GM19193 (cell line): ENCODE results near the gene ST3GAL6.

Experiments
- POLR2A ChIP-seq: IDR thresholded peaks from 4 replicates; pipeline ENCODE4 v1.6.1; 2011; ENCODE audit not compliant: insufficient read depth, insufficient read length; ENCODE audit errors: extremely low read depth

ST3GAL6 gene, protein sequence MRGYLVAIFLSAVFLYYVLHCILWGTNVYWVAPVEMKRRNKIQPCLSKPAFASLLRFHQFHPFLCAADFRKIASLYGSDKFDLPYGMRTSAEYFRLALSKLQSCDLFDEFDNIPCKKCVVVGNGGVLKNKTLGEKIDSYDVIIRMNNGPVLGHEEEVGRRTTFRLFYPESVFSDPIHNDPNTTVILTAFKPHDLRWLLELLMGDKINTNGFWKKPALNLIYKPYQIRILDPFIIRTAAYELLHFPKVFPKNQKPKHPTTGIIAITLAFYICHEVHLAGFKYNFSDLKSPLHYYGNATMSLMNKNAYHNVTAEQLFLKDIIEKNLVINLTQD

DNA sequence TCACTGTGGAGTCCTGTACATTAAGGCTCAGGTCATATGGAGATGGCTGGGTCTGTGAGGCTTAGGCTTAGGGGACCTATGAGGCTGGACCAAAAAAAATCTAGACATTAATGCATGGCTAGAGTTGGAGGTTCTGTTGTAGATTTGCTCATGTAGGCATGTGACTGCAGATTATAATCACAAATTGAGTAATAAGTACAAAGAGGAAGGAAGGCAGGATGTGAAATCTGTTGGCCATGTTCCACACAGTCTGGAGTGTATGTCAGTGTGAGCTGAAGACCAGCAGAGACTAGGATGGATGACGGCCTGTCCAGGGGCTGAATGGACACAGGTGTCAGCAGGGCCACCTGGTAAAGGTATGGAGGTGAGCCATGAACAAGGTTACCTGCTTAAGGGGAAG lies at the start of gene ST3GAL6:
ST3GAL6 (plus strand) TSS at position 265 of the 400 bp plus-strand sequence. CDS start 5,101 bp downstream, outside the sequence.
- no peak for TF ChIP-seq POLR2A

DNA sequence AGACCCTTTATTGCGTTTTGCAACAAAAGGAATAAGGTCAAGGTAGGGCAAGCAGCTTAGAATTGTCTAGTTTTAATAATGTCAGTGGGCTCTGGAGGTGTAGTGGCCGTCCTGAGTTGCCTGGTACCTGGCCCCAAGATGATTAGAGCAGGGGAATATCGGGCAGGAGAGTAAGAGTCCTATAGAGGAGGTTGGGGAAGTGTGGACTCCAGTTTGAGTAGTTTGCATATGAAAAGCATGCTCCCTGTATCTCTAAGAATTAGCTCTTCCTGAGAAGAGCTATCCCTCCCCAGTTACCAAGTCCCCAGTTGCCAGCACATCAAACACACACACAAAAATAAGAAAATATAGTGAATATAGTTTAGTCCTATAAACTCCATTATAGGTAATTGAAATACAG lies 49.2 kb upstream of the ST3GAL6 start:
- no peak for TF ChIP-seq POLR2A

GRCh38 chr3:98717584-98717983 lies 45.6 kb upstream of the ST3GAL6 start:
- TF ChIP-seq POLR2A, result no peak

DNA sequence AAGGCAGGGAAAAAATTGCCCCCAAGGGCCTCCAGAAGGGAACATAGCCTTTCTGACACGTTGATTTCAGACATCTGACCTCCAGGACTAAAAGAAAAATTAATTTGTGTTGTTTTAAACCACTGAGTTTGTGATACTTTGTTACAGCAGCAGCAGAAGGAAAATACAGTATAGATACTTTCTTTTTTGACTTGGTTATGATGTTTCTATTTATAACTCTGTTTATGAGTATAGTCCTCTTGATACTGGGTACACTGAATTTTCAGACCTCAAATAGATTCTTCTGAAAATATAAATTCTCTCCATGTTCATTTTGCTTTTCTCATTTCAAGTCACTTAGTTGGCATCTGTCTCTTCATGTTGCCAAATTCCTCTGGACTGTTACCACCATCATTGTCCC lies 44.4 kb upstream of the ST3GAL6 start:
- no peak for TF ChIP-seq POLR2A

DNA sequence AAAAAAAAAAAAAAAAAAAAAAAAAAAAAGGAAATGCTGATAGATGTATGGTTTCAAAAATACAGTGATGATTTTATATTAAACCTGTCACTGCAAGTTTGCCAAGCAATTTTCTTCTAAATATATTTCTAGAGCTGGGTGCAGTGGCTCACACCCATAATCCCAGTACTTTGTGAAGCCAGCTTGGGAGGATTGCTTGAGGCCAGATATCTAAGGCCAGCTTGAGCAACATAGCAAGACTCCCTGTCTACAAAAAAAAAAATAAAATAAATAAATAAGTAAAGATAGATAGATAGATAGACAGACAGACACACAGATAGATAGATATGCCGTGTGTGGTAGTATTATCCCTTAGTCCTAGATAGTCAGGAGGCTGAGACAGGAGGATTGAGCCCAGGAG lies 41.4 kb upstream of the ST3GAL6 start:
- TF ChIP-seq POLR2A, result no peak

DNA sequence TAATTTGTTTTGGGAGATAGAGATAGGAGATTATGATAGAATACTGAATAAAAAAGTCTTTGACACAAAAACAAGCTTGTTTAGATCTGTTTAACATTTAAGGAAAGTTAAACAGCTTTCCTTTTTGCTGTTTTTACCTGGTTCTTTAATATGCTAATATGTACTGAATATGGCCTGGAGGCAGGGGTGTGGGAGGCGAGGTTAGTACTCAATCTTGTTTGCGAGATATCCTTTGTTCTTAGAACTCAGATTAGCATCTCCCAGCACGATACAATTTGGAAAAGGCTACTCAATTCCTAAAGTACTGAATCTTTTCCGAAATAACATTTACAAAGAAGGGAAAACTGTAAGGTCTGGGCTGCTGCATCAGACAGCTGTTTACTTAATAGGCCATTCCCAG lies 40.8 kb upstream of the ST3GAL6 start:
- TF ChIP-seq POLR2A, result no peak

- no peak for TF ChIP-seq POLR2A
Measured at GRCh38 chr3:98725352-98725751, 37.8 kb upstream of the ST3GAL6 start.

DNA sequence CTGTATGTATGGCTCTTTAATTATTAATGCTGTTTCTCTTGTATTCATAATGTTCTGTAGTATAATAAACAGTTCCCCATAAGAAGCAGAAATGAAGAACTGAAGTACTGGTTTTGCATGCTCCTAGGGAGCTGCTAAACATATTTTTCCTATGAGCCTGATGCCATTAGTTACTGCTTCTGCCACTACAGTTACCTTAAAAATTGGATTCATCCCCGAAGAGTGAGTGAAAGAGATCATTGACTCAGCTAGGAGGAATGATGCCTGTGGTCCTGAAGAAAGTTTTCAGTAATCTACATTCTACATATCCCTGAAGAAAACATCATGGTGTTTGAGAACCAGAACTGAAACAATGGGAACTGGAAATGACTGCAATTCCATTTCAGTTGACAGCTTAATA lies 37.1 kb upstream of the ST3GAL6 start:
- TF ChIP-seq POLR2A, result no peak

DNA sequence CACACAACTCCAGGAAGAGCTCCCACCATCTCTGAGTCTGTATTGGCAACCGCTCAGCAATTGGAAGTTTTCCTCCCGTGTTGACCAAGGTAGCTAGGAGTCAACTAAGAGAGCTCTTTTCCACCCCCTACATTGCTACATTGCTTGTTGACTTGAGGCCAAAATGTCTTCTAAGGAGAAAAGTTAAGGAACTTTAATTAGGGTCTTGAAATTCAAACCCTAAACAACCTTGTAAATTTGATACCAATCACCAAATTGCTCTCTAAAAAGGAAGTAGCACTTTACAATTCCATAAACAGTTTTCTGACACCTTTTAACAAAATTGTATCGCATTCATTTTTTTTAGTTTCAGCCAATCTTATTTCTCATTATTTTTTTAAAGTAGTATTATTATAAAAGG lies 35.5 kb upstream of the ST3GAL6 start:
- TF ChIP-seq POLR2A, result no peak

GRCh38 chr3:98728672-98729071 lies 34.5 kb upstream of the ST3GAL6 start:
- TF ChIP-seq POLR2A, result no peak

GRCh38 chr3:98730338-98730737 lies 32.8 kb upstream of the ST3GAL6 start:
- TF ChIP-seq POLR2A, result no peak

DNA sequence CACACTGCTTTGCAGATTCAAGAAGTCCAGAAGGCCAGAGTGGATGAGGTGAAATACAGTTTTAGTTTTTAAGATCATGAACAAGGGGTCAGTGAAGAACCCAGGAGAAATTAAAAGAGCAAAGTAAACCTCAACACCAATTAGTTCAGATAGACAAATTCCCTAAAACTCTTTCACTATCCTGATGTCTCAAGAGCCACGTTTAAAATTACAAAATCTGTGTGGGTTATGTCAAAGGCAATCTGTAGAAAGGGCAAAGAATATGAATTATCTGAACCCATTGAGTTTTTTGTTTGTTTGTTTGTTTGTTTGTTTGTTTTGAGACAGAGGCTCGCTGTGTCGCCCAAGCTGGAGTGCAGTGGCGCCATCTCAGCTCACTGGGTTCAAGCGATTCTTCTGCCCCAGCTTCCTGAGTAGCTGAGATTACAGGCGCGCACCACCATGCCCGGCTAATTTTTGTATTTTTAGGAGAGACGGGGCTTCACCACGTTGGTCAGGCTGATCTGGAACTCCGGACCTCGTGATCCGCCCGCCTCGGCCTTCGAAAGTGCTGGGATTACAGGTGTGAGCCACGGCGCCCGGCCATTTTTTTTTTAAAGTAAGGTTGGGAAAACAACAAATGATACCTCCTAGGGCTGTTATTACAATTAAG lies 32.1 kb upstream of the ST3GAL6 start:
- TF ChIP-seq POLR2A, result no peak

- no peak for TF ChIP-seq POLR2A
Measured at GRCh38 chr3:98731720-98732285, 31.3 kb upstream of the ST3GAL6 start.

- TF ChIP-seq POLR2A, result no peak
Measured at GRCh38 chr3:98732286-98733052, 30.7 kb upstream of the ST3GAL6 start.
